GM19351 (cell line): ENCODE measurements around the gene ZNF280D.
"Not testable (repeated sequence)": the region's sequence is repeated elsewhere in the genome, so short reads cannot be mapped to it uniquely, and the experiment has no call there.

Experiments used
- ATAC-seq: cut with Tn5 transposase; IDR thresholded peaks from one replicate; pipeline ENCODE4 v1.9.1; 2021; ENCODE audit warnings: mild to moderate bottlenecking, moderate library complexity; ENCODE audit not compliant: unreplicated experiment

ZNF280D gene

DNA sequence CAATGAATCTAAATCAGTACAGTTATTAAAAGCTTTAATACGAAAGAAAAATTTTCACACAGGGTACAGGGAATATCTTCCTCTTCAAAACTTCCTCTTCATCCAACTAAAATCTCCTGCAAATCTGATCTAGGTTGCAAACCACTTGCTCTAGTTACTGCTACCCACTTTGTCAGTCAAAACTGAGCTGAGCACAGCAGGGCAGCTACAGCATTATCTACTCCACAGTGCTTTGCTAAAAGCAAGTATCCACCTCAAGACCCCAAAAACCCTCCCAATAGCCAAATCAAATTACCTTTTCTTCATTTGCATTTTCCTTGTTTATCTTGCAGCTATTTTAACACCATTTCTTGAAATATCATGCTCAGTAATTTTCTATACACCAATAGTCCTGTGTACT lies 14.7 kb downstream of the ZNF280D start:
- no peak for ATAC-seq

DNA sequence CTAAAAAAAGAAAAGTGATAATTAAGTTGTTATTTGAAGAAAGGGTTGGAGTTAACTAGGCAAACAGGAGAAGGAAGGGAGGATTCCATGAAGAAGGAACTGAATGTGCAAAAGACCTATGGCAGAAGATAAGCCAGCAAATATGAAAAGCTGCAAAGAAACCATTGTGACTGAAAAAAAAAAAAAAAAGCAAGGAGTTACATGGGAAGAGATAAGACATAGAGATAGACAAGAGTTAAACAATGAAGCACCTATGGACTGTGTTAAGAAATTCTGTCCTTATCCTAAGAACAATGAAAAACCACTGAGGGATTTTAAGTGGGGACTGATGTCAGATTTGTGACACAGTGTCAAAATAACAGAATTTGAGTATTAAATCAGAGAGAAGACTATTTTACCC lies 17.0 kb downstream of the ZNF280D start:
- no peak for ATAC-seq

DNA sequence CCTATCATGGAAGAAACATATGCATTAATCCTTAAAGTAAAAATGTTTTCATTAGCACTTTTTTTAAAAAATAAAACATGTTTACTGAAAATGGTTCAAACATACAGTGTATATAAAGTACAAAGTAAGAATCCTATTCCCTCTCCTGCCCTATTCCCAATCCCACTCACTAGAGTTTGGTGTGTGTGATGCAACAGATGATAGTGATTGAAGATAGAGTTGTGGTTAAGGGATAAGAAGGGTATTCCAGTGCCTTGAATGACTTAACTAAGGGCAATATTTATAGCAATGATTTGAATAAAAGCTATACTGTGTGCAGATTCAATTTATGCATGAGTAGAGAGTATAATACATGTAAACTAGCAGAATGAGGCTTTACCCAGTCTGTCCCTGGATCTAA lies 18.1 kb downstream of the ZNF280D start:
- ATAC-seq = no peak

DNA sequence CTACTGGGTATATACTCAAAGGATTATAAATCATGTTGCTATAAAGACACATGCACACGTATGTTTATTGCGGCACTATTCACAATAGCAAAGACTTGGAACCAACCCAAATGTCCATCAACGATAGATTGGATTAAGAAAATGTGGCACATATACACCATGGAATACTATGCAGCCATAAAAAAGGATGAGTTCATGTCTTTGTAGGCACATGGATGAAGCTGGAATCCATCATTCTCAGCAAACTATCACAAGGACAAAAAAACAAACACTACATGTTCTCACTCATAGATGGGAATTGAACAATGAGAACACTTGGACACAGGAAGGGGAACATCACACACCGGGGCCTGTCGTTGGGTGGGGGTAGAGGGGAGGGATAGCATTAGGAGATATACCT lies 23.8 kb downstream of the ZNF280D start:
- not testable (repeated sequence) for ATAC-seq

DNA sequence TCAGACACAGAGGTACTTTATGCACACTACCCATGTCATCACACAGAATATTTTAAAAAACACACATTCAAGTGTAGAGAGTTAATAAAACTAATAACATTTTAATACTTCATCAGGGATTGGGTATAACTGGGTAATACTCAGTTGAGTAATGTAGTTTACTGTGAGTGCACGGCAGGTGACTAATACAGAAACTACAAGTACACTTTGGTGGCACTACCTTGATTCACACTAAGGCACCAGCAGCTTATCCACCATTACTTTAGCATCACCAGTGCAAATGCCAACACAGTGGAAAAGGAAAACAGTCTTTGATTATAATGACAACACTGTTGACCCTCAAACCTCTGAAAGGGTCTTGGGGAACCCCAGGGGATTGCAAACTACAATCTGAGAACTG lies 33.6 kb downstream of the ZNF280D start:
- no peak for ATAC-seq

DNA sequence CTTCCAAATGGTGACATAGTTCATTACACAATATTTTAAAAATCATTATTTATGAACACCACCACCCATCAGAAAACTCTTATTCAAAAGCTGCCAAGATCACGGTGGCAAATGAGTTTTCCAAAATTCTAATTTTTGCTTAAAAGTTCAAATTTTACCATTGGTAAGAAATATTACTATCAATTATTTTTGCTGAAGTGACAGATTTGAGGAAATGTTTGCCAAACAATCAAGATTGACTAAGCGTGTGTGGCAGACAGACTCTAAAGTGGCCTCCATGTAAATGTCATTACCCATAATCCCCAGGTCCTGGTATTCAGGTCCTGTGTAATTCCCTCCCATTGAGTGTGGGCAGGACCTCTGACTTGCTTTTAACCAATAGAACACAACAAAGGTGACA lies 35.0 kb downstream of the ZNF280D start:
- ATAC-seq = no peak

DNA sequence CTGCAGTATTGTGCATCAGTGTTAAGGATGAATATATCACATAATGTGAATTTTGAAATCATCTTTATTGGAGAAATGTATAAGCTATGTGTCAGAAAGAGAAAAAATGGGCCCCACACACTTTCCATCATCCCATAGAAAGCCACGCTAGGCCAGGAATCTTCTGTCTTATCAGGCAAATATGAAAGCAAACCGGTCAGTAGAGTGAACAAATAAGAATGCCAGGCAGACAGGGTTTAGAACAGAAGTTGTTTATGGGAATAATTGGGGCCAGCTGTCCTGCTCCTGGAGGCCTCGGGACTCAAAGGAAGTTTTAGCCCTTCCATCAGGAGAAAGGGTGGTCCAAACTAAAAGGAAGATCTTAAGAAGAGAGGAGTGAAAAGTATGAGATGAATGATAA lies 39.5 kb downstream of the ZNF280D start:
- ATAC-seq = no peak

DNA sequence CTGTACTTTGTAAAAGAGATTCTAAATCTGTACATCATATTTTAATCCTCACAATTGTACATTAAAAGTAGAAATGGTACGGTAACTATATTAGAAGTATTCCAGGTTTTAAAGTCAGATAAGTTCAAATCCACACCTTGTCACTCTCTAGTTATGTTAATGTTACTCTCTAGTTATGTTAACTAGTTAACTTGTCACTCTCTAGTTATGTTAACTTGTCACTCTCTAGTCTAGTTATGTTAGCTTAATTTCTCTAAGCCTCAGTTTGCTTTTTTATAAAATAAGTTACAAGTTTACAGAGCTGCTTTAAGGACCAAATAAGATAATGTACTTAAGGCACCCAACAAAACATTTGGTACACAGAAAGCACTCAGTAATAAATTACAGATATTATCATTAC lies 42.6 kb downstream of the ZNF280D start:
- no peak for ATAC-seq

DNA sequence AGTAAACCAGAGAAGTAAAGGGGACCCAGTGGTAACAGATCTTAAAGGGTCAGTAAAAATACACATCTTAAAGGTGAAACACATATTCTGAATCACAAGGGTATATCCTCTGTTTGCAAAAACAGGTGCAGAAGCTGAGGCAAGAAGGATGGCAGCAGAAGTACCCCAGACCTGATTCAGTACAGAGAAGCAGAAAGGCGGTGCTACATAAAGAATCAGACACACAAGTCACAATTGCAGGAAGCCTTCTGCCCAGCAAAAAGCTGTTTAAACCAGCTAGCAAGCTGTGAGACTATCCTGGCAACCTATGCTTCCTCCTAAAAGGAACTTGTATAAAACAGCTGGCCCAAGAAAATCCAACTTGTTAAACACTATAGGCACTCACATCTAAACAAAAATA lies 49.4 kb downstream of the ZNF280D start:
- no peak for ATAC-seq

DNA sequence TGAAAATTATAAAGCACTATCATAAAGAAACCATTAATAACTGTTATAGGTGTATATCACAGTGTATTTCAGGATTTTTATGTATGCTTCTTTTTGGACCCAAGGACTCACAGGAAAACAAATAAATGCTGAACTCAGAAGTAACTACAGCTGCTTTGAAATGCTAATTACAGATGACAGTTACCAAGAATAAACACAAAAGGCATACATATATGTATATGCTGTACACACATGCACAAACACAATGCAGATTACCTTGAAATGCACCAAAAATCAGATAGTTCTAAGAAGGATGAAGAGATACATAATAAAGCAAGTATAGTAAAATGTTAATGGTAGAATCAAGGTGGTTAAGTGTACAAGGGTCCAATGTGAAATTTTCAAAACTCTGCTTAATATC lies 52.2 kb downstream of the ZNF280D start:
- ATAC-seq = no peak

DNA sequence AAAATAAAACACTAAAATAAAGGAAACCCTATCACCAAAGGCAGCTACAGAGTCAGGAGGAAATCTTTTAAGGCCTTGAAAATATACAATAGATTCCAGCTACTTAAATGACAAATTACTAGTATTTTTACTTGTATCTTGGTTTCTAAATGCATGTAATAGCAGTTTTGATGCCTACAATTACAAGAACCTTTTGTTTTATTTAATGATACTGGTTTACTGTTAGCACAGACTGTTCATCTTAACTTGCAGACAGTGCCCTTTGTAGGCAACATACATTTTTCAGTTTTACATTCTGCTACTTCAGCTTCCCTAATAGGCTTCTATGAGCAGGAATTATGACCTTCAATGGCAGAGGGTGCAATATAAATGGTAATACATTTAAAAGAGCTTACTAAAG lies 54.1 kb downstream of the ZNF280D start:
- ATAC-seq = no peak

DNA sequence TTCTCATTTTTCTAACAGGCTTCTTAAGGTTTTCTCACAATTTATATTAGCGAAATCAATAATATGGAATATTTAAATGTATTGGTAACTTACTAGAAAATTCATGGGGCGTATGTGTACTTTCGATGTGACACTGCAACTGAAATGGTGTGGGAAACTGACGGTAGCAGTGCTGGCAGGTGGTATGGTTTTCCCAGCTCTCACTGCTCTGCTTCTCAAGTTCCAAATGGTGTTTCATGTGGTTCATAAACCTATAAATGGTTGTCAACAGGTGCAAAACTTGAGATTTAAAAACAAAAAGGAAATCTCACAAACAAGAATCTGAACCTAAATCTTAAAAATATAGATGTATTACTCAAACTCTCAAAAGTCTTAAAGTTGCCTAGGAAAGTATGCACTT lies 54.7 kb downstream of the ZNF280D start:
- no peak for ATAC-seq

DNA sequence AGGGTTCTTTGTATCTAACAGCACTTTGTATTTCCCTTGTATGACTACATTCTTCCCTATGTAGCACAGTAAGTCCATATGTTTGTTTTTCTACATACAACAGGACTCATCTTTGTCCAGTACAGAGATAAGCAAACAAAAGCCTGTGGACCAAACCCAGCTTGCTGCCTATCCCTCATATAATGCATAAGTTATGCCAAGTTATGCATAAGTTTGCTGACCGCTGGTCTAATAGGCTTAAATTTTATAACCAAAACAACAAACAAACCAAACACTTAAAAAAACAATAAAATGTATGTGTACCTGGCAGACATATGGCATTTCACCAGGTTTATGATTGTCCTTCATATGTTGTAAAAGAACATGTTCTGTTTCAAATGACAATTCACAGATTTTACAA lies 56.0 kb downstream of the ZNF280D start:
- no peak for ATAC-seq

DNA sequence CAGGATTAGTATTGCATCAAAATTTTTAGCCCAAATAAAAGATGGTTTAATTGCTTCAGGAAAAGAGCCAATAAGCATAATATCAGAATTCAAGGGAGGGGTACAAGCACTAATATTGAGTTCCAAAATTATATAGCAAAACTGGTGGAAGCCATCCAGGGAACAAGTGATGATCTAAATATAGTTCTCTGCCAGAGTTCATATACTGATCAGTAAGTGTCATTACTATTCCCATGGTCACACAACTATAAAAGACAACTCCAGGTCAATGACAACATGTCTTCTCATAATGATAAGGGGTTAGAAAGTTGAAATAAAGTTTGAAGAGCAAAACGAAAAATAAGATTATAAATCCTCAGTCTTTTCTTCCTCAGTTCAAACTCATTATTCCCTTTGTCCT lies 57.4 kb downstream of the ZNF280D start:
- ATAC-seq = no peak

DNA sequence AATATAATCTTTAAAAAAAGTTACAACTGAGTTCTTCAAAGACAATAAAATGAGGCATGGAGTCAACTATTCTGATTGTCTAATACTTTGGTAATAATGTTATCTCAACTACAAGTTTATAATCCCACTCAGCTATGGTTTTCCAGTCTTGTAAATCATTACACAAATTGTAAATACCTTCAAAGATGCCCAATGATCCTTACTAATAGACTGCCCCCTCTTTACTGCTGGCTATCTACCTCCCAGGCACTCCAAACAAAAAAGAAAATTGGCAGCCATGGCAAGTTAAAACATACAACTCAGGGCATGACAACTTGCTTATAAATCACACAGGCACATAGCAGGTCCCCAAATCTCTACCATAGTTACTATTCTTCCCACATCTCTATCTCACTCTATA lies 58.5 kb downstream of the ZNF280D start:
- no peak for ATAC-seq

DNA sequence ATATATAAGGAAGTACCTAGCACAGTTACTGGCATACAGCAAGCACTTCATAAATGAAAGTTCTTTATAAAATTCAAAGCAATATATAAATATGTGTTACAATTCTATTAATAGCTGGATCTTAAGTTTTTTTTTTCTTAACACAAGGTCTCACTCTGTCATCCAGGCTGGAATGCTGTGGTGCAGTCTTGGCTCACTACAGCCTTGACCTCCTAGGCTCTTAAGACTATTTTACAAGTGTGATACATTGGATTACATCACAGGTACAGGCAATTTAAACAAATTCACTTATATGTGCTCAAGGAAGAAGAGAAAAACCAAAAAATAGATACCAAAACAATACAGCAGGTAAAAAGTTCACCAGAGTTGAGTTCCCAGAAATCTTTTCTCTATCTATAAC lies 60.6 kb downstream of the ZNF280D start:
- no peak for ATAC-seq

DNA sequence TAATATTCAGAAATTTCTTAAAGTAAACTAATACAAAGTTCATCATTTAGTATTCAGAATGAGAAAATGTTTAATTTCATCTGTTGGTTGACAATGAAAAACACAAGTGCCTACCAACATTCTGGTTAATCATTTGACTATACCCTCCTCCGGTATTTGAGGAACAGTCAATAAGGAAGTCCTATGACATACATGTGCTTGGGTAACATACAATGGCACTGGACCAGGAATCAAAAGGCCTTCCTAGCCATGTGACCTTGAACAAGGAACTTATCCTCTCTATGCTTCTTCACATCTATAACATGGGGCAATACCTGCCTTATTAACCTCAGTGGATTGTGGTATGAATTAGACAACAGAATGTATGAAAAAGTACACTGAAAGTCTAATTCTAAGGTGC lies 65.8 kb downstream of the ZNF280D start:
- ATAC-seq = no peak

DNA sequence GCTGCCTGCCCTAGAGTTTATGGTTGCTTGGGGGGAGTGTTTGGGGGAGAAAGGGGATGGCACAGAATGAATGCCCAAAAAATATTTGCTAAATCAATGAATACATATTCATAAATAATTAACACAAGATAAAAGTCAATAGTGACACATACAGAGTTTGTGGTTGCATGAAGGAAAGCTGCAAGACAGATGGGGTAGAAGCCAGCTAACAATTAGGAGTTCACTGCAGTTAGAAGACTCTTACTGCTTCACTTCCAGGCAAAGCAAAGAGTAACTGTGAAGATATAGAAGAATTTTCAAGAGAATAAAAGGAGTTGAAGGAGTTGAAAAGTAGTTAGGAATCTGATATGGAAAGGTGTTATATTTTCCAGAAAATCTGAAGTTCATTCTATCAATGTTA lies 72.4 kb downstream of the ZNF280D start:
- ATAC-seq = no peak

DNA sequence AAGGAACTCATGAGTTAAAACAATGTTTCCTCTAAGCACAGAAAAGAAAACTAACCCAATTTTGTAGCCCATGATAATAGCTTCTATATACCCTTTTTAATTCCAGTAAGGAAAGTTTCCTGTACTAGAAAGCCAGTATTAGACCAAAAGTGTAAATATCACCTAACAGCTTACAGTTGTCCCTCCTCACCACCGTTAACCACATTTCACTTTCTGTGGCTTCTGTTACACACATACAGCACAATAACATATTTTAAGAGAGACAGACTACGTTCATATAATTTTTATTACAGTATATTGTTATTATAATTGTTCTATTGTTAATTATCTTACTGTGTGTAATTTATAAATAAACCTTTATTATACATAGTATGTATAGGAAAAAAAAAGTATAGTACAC lies 74.1 kb downstream of the ZNF280D start:
- no peak for ATAC-seq

DNA sequence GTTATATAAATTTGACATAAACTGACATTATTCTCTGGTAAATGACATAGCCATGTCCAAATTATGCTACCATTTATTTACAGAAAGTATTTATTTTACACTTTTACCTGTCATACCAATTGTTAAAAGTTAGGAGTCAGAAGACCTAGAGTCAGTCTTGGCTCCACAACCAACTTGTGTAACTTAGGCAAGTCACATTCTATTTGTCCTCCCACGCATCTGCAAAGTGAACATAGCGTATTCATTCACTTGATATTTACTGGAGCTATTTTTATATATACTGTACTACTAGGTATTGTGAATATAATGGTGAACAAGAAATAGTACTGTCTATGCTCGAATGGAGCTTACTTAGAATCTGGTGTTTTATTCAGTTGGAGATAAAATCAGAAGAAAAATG lies 78.7 kb downstream of the ZNF280D start:
- ATAC-seq = no peak

DNA sequence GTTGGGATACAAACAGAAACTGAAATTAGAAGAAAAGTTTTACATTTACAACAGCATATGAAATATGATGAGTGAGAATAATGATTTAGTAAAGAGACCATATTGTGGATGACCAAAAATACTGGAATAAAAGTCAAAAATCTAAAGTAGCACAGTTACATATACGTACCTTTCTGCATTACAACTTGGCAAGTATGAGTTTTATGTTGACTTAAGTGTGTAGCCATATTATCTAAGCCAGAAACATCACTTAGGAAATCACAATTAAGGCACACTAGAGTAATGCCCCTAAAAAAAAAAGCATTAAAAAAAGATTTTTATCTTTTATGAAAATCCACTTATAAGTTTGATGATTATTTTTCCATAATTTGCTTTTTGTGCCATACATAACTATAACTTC lies 79.1 kb downstream of the ZNF280D start:
- no peak for ATAC-seq

DNA sequence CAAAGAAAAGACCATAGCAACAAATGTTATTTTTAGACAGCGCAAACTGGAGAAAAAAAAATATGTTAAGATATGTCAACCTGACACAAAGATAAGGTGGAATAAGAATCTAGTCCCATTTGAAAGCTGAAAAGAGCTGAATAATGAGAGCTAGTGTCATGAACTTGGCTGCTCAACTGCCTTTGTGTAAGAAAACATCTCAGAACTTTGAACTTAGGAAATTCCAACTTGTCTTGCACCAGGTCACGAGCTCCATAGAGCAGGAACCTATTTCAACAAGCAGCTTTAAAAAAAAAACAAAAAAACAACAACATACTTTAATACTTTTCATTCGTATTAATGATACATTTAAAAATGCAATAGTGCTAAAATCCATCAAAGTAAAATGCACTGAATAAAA lies 79.5 kb downstream of the ZNF280D start:
- ATAC-seq = no peak

DNA sequence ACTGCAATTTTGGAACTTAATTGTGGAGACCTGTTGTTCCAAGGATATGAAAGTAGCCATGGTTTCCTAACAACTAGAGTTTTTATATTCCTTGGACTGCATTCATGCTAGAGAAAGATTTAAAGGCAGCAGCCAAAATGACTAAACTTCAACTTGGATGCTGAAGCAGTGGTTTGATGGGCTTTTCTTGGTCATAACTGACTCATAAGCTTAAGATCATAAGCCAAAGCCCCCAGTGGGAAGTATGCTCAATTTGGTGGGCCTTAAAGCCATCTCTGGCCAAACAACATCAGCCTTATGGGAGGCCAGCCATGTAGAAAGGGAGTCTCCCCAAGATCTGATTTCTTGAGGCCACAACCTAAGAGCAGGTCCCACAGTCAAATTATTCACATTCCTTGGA lies 80.2 kb downstream of the ZNF280D start:
- no peak for ATAC-seq

DNA sequence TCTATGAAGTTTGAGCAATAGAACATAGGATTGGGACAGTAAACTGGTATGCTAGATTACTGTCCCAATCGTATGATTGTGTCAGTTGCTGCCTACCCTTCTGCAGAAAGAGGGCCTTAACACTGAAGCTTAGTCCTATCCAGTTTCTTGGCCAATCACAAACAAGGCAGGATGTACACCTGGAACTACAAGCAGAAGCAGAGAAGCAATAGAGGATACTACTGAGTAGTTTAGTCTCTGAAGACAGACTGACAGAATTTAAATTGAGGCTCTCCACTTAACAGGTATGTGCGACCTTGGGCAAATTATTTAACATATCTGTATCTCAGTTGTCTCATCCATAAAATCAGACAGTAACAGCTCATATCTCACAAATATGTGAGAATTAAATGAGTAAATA lies 85.0 kb downstream of the ZNF280D start:
- ATAC-seq = no peak
